GM12892 (cell line): ENCODE results near the gene IRS1.

Experiments
- POLR2A ChIP-seq: IDR thresholded peaks from 2 replicates; pipeline ENCODE4 v1.6.1; 2011; ENCODE audit warnings: low read depth, low read length, control low read depth
- POLR2AphosphoS5 ChIP-seq: IDR thresholded peaks from 2 replicates; pipeline ENCODE4 v1.6.1; 2011; ENCODE audit warnings: low read depth, low read length, control low read depth
- TAF1 ChIP-seq: IDR thresholded peaks from 2 replicates; pipeline ENCODE4 v1.6.1; 2011; ENCODE audit warnings: low read depth, mild to moderate bottlenecking, control low read depth, low read length, borderline replicate concordance

DNA sequence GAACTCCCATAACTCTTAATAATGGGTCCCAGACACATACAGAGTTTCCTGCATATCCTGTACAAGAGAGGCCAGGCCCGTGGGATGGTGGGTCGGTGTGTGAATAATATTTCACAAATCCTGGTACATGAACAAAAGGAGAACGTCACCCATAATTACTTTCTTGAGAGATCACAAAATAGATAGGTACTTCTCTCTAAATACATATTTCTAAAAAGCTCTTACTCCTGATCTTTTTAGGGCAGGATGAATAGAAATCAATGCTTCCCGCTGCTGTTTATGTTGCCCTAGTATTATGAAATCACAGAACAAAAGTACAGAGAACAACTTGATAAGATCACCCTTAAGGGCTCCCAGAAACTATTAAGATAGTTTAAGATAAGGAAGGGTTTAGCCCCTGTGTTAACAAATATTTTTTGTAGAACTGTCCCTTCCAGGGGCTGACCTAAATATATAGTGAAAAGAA, 5.4 kb downstream of the IRS1 start:
- TF ChIP-seq POLR2A (no peak), POLR2AphosphoS5 (no peak), TAF1 (no peak)
